Thymus (tissue), 11 donors: ENCODE measurements around the gene EPHB2. TPM values are rescaled to one million over a fixed set of nuclear protein-coding genes. Genes with fewer than 3 reads are reported as not detected.

Experiments used
- DNase-seq, 9 donors: peaks; one replicate each; pipeline ENCODE4 v3.0.0-alpha.2; 2013; ENCODE audit warnings: low spot score in 9 of 9, low read depth in 6 of 9, missing footprints in 1 of 9
- H3K27ac ChIP-seq, 2 donors: one replicate each; pipeline ENCODE4 v1.5.1; 2013; ENCODE audit warnings: control low read depth in 1 of 2, low read depth in 1 of 2, low read length in 1 of 2, mild to moderate bottlenecking in 1 of 2, moderate library complexity in 1 of 2
- H3K27me3 ChIP-seq, 2 donors: one replicate each; pipeline ENCODE4 v1.5.1; 2013; ENCODE audit warnings: low read length in 1 of 2; ENCODE audit not compliant: control insufficient read depth in 2 of 2, insufficient read depth in 1 of 2
- H3K36me3 ChIP-seq, 2 donors: one replicate each; pipeline ENCODE4 v1.5.1; 2013; ENCODE audit warnings: low read length in 1 of 2, mild to moderate bottlenecking in 1 of 2, moderate library complexity in 1 of 2; ENCODE audit not compliant: control insufficient read depth in 2 of 2, insufficient read depth in 2 of 2
- H3K4me1 ChIP-seq, 2 donors: one replicate each; pipeline ENCODE4 v1.5.1; 2013; ENCODE audit warnings: low read length in 2 of 2; ENCODE audit not compliant: control insufficient read depth in 2 of 2, insufficient read depth in 2 of 2
- H3K4me3 ChIP-seq, 2 donors: one replicate each; pipeline ENCODE4 v1.5.1; 2013; ENCODE audit warnings: low read length in 2 of 2, control low read depth in 1 of 2, mild to moderate bottlenecking in 1 of 2
- H3K9me3 ChIP-seq, 2 donors: one replicate each; pipeline ENCODE4 v1.5.1; 2013; ENCODE audit warnings: low read length in 1 of 2, mild to moderate bottlenecking in 1 of 2; ENCODE audit not compliant: control insufficient read depth in 2 of 2, insufficient read depth in 1 of 2
- WGBS: extraction: QIAGEN DNeasy Blood & Tissue Kit; methylation state at CpG from one replicate; pipeline ENCODE4 v1.1.7; 2013; 5-methylcytosine and 5-hydroxymethylcytosine counted together
- polyA plus RNA-seq: library from polyadenylated mRNA; stranded (reverse); fragments of 200-250 nt; gene quantifications from one replicate; pipeline ENCODE4 v1.2.3, GENCODE V29; 2013
- total RNA-seq: library from RNA; stranded (reverse); fragments of 120-200 nt; gene quantifications from one replicate; pipeline ENCODE4 v1.2.4, GENCODE V29; 2013
- donor health status: healthy.

The EPHB2 gene
- total and polyA plus RNA-seq, 2 donors: 1.6 to 2.6 TPM

- H3K27ac ChIP-seq: no peak overlapping the region
Observed at GRCh38 chr1:22920026-22920733, 209.5 kb downstream of the EPHB2 start.

GRCh38 chr1:22920734-22921451 lies 210.3 kb downstream of the EPHB2 start:
- H3K4me1 ChIP-seq: no peaks in the 10 kb centered on the region
- WGBS: 86% methylated on average over 8 of the region's 8 CpGs
- no peak for DNase-seq

More at GRCh38 chr1:22920026-22920733, 209.5 kb downstream of the EPHB2 start:
- no peaks in the 10 kb centered on the region for H3K9me3 ChIP-seq
- 92% methylated on average over 6 of the region's 6 CpGs for WGBS
- H3K4me3 ChIP-seq: no peak overlapping the region
- H3K4me1 ChIP-seq: no peaks in the 10 kb centered on the region
- H3K36me3 ChIP-seq: no peaks in the 10 kb centered on the region
- H3K27me3 ChIP-seq: no peaks in the 10 kb centered on the region
- DNase-seq: no peak

GRCh38 chr1:22921452-22922126 lies 210.9 kb downstream of the EPHB2 start:
- no peaks in the 10 kb centered on the region for H3K36me3 ChIP-seq
- 91% methylated on average over 8 of the region's 8 CpGs for WGBS

More at GRCh38 chr1:22920734-22921451, 210.3 kb downstream of the EPHB2 start:
- Histone ChIP-seq H3K27me3 (no peaks in the 10 kb centered on the region), H3K27ac (no peak overlapping the region), H3K36me3 (no peaks in the 10 kb centered on the region), H3K9me3 (no peaks in the 10 kb centered on the region), H3K4me3 (no peak overlapping the region)

GRCh38 chr1:22922640-22923039 lies 212.0 kb downstream of the EPHB2 start:
- no peaks in the 10 kb centered on the region for H3K9me3 ChIP-seq
- H3K4me3 ChIP-seq: no peak overlapping the region
- H3K27ac ChIP-seq: no peak overlapping the region
- no peaks in the 10 kb centered on the region for H3K36me3 ChIP-seq
- WGBS: 97% methylated on average over 1 of the region's 1 CpG
- no peaks in the 10 kb centered on the region for H3K4me1 ChIP-seq
- DNase-seq: no peak
- no peaks in the 10 kb centered on the region for H3K27me3 ChIP-seq

More at GRCh38 chr1:22921452-22922126, 210.9 kb downstream of the EPHB2 start:
- Histone ChIP-seq H3K4me3 (no peak overlapping the region), H3K9me3 (no peaks in the 10 kb centered on the region), H3K27me3 (no peaks in the 10 kb centered on the region), H3K4me1 (no peaks in the 10 kb centered on the region), H3K27ac (no peak overlapping the region)
- no peak for DNase-seq

- no peak for DNase-seq
- WGBS: 86% methylated on average over 9 of the region's 9 CpGs
Observed at GRCh38 chr1:22925111-22925510, 214.5 kb downstream of the EPHB2 start.

GRCh38 chr1:22930240-22930912 lies 219.7 kb downstream of the EPHB2 start:
- no peak overlapping the region for H3K27ac ChIP-seq
- H3K36me3 ChIP-seq: no peaks in the 10 kb centered on the region
- 53% methylated on average over 11 of the region's 11 CpGs for WGBS
- peak in 2 of 9 donors; percentile 4 to 5 for DNase-seq
- H3K4me1 ChIP-seq: no peaks in the 10 kb centered on the region
- H3K9me3 ChIP-seq: no peaks in the 10 kb centered on the region
- H3K4me3 ChIP-seq: no peak overlapping the region
- peaks cover 2 to 3% of the 10 kb centered on the region in 2 donors for H3K27me3 ChIP-seq

More at GRCh38 chr1:22925111-22925510, 214.5 kb downstream of the EPHB2 start:
- Histone ChIP-seq H3K27ac (no peak overlapping the region), H3K9me3 (no peaks in the 10 kb centered on the region), H3K27me3 (peaks cover 0 to under 1% of the 10 kb centered on the region in 2 donors), H3K4me3 (no peak overlapping the region), H3K4me1 (no peaks in the 10 kb centered on the region), H3K36me3 (no peaks in the 10 kb centered on the region)

GRCh38 chr1:22932803-22933470 lies 222.3 kb downstream of the EPHB2 start:
- 62% methylated on average over 4 of the region's 4 CpGs for WGBS
- H3K9me3 ChIP-seq: no peaks in the 10 kb centered on the region
- H3K27me3 ChIP-seq: peaks cover 2 to 3% of the 10 kb centered on the region in 2 donors
- no peak overlapping the region for H3K27ac ChIP-seq
- no peak for DNase-seq
- no peaks in the 10 kb centered on the region for H3K4me1 ChIP-seq
- no peak overlapping the region for H3K4me3 ChIP-seq
- H3K36me3 ChIP-seq: no peaks in the 10 kb centered on the region

GRCh38 chr1:22935433-22935832 lies 224.8 kb downstream of the EPHB2 start:
- WGBS: over 99% methylated on average over 3 of the region's 3 CpGs
- no peak for DNase-seq
- peaks cover 0 to 1% of the 10 kb centered on the region in 2 donors for H3K27me3 ChIP-seq

More at GRCh38 chr1:22935433-22935832, 224.8 kb downstream of the EPHB2 start:
- Histone ChIP-seq H3K36me3 (no peaks in the 10 kb centered on the region), H3K4me1 (no peaks in the 10 kb centered on the region), H3K4me3 (no peak overlapping the region), H3K27ac (no peak overlapping the region), H3K9me3 (no peaks in the 10 kb centered on the region)
